Mammary epithelial cell (primary cell): ENCODE data around the gene NSUN3.

ENCODE experiments used
- EZH2 ChIP-seq: IDR thresholded peaks from 2 replicates; pipeline ENCODE4 v1.6.1; 2012; ENCODE audit warnings: low read length, inconsistent platforms, borderline replicate concordance
- TF ChIP-seq, protein P1 (sequence below), 2 donors: IDR thresholded peaks in 1 of 2; conservative IDR thresholded peaks in 1 of 2; 2 replicates each; pipeline ENCODE4 v1.5.1; 2011 to 2012; ENCODE audit warnings: inconsistent platforms in 2 of 2, low read length in 2 of 2, mild to moderate bottlenecking in 2 of 2, control low read depth in 1 of 2, low read depth in 1 of 2; ENCODE audit not compliant: insufficient read depth in 1 of 2; ENCODE audit errors: extremely low read depth in 1 of 2

DNA sequence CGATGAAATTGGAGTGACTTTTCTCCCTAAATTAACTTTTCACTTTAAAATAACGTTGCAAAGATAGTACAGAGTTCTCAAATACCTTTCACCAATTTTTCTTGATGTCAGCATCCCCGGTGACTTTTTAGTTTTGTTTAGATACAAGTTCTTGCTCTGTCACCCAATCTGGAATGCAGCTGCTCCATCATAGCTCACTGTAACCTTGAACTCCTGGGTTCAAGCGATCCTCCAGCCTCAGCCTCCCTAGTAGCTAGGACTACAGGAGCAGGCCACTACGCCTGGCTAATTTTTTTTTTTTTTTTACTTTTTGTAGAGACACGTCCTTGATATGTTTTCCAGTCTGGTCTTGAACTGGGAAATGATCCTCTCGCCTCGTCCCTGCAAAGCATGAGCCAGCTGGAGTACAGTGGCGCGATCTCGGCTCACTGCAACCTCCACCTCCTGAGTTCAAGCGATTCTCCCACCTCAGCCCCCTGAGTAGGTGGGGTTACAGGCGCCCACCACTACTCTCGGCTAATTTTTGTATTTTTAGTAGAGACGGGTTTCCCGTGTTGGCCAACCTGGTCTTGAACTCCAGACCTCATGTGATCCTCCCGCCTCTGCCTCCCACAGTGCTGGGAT, 747 bp downstream of the NSUN3 start:
- TF ChIP-seq EZH2 = no peak
- TF ChIP-seq, protein P1, sequence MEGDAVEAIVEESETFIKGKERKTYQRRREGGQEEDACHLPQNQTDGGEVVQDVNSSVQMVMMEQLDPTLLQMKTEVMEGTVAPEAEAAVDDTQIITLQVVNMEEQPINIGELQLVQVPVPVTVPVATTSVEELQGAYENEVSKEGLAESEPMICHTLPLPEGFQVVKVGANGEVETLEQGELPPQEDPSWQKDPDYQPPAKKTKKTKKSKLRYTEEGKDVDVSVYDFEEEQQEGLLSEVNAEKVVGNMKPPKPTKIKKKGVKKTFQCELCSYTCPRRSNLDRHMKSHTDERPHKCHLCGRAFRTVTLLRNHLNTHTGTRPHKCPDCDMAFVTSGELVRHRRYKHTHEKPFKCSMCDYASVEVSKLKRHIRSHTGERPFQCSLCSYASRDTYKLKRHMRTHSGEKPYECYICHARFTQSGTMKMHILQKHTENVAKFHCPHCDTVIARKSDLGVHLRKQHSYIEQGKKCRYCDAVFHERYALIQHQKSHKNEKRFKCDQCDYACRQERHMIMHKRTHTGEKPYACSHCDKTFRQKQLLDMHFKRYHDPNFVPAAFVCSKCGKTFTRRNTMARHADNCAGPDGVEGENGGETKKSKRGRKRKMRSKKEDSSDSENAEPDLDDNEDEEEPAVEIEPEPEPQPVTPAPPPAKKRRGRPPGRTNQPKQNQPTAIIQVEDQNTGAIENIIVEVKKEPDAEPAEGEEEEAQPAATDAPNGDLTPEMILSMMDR (conservative IDR thresholded peaks at IDR 0.05 in 1 of 2, IDR thresholded peaks at IDR 0.05 in 1 of 2; ENCODE audit: extremely low read depth in 1 of 2, insufficient read depth in 1 of 2, low read depth in 1 of 2, low read length in 2 of 2) = no peak
